ENCODE data around the gene B3GALT4. TPM values are rescaled to one million over a fixed set of nuclear protein-coding genes. Genes with fewer than 3 reads are reported as not detected.
A peak's percentile ranks its signal among the peaks of the same experiment; 100 is the strongest.

The B3GALT4 gene
- total and polyA plus RNA-seq, 2 of the 13 experiments (the other 11 are each of a cell fraction or from before 2014, with no cell fraction given), result 0.04 to 0.27 TPM

DNA sequence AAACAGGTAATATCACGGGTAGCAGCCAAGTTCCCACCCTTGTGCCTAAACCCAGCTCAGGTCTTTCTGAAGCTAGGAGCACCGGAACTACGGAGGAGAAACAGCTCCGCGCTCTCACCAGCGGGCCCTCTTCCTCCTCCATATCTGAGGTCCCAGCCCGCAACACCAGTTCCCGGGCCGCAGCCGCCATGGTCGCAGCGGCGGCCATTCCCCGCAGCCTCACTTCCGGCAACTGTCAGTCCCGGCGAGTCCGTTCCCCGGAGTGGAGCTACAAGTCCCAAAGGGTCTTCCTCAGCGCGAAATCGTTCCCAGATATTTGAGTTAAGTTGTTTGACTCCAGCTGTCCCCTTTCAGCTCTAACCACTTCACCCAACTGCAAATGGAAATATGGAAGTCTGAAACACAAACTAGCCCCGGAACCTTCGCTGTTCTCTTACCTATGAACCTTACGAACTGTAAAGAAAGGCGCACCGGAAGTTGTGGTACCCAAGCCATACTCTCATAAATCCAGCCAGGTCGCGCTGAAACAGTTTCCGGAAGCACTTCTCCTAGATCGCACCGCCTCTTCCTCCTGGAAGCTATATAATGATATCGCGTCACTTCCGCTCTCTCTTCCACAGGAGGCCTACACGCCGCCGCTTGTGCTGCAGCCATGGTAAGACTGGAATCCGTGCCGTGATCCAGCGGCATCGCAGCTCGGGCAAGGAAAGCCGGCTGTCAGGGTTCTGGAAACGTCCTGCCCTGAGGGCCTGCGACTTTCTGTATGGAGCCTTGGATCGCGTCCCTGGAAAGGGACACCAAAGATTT is 5.3 kb upstream of the B3GALT4 start, which contains the start of the genes RPS18 and VPS52 (continued):
- TF ChIP-seq CBX5 (CRISPR knock-in tag; IDR thresholded peaks at IDR 0.05; ENCODE audit: borderline replicate concordance) (peak; percentile 79; the same call in 1 of the 2 replicates), POGZ (CRISPR knock-in tag; IDR thresholded peaks at IDR 0.05) (peak; percentile 68), SIX1 (CRISPR knock-in tag; IDR thresholded peaks at IDR 0.05; ENCODE audit: borderline replicate concordance) (peak; percentile 51; the same call in 1 of the 2 replicates), NCOR1 (IDR thresholded peaks at IDR 0.05; ENCODE audit: borderline replicate concordance, low read length) (peak; percentile 58; the same call in 1 of the 2 replicates), TOE1 (CRISPR knock-in tag; IDR thresholded peaks at IDR 0.05) (peak; percentile 35; the same call in 1 of the 2 replicates), ZNF431 (CRISPR knock-in tag; IDR thresholded peaks at IDR 0.05; ENCODE audit: borderline replicate concordance, low read depth) (peak; percentile 42), IKZF1 (IDR thresholded peaks at IDR 0.05) (no peak), SNAPC2 (CRISPR knock-in tag; IDR thresholded peaks at IDR 0.05) (peak; percentile 81; the same call in 1 of the 2 replicates), RAD21 (CRISPR knock-in tag; IDR thresholded peaks at IDR 0.05) (peak; percentile 42), TBL1XR1 (IDR thresholded peaks at IDR 0.05; ENCODE audit: borderline replicate concordance, low read length, partially characterized antibody) (peak; percentile 82), PPARG (CRISPR knock-in tag; conservative IDR thresholded peaks at IDR 0.05) (peak; percentile 70; the same call in 1 of the 2 replicates), SKI (IDR thresholded peaks at IDR 0.05; ENCODE audit: partially characterized antibody) (peak; percentile 35), ZNF670 (CRISPR knock-in tag; IDR thresholded peaks at IDR 0.05; ENCODE audit: borderline replicate concordance) (peak; percentile 93), ZNF83 (CRISPR knock-in tag; IDR thresholded peaks at IDR 0.05; ENCODE audit: borderline replicate concordance) (peak; percentile 28; the same call in 1 of the 2 replicates), ZFP36 (IDR thresholded peaks at IDR 0.05; ENCODE audit: borderline replicate concordance, low read depth, low read length, partially characterized antibody) (no peak), ZNF264 (CRISPR knock-in tag; IDR thresholded peaks at IDR 0.05) (peak; percentile 81), HMGA1 (CRISPR knock-in tag; conservative IDR thresholded peaks at IDR 0.05) (no peak)
- TF ChIP-seq, protein P1, sequence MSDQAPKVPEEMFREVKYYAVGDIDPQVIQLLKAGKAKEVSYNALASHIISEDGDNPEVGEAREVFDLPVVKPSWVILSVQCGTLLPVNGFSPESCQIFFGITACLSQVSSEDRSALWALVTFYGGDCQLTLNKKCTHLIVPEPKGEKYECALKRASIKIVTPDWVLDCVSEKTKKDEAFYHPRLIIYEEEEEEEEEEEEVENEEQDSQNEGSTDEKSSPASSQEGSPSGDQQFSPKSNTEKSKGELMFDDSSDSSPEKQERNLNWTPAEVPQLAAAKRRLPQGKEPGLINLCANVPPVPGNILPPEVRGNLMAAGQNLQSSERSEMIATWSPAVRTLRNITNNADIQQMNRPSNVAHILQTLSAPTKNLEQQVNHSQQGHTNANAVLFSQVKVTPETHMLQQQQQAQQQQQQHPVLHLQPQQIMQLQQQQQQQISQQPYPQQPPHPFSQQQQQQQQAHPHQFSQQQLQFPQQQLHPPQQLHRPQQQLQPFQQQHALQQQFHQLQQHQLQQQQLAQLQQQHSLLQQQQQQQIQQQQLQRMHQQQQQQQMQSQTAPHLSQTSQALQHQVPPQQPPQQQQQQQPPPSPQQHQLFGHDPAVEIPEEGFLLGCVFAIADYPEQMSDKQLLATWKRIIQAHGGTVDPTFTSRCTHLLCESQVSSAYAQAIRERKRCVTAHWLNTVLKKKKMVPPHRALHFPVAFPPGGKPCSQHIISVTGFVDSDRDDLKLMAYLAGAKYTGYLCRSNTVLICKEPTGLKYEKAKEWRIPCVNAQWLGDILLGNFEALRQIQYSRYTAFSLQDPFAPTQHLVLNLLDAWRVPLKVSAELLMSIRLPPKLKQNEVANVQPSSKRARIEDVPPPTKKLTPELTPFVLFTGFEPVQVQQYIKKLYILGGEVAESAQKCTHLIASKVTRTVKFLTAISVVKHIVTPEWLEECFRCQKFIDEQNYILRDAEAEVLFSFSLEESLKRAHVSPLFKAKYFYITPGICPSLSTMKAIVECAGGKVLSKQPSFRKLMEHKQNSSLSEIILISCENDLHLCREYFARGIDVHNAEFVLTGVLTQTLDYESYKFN (CRISPR knock-in tag; conservative IDR thresholded peaks at IDR 0.05), result peak; percentile 66
- TF ChIP-seq, protein P2, sequence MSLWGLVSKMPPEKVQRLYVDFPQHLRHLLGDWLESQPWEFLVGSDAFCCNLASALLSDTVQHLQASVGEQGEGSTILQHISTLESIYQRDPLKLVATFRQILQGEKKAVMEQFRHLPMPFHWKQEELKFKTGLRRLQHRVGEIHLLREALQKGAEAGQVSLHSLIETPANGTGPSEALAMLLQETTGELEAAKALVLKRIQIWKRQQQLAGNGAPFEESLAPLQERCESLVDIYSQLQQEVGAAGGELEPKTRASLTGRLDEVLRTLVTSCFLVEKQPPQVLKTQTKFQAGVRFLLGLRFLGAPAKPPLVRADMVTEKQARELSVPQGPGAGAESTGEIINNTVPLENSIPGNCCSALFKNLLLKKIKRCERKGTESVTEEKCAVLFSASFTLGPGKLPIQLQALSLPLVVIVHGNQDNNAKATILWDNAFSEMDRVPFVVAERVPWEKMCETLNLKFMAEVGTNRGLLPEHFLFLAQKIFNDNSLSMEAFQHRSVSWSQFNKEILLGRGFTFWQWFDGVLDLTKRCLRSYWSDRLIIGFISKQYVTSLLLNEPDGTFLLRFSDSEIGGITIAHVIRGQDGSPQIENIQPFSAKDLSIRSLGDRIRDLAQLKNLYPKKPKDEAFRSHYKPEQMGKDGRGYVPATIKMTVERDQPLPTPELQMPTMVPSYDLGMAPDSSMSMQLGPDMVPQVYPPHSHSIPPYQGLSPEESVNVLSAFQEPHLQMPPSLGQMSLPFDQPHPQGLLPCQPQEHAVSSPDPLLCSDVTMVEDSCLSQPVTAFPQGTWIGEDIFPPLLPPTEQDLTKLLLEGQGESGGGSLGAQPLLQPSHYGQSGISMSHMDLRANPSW (CRISPR knock-in tag; IDR thresholded peaks at IDR 0.05; ENCODE audit: borderline replicate concordance), result peak; percentile 84
- TF ChIP-seq, protein P3, sequence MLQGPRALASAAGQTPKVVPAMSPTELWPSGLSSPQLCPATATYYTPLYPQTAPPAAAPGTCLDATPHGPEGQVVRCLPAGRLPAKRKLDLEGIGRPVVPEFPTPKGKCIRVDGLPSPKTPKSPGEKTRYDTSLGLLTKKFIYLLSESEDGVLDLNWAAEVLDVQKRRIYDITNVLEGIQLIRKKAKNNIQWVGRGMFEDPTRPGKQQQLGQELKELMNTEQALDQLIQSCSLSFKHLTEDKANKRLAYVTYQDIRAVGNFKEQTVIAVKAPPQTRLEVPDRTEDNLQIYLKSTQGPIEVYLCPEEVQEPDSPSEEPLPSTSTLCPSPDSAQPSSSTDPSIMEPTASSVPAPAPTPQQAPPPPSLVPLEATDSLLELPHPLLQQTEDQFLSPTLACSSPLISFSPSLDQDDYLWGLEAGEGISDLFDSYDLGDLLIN (CRISPR knock-in tag; IDR thresholded peaks at IDR 0.05; ENCODE audit: borderline replicate concordance), result peak; percentile 48
- TF ChIP-seq, protein P4, sequence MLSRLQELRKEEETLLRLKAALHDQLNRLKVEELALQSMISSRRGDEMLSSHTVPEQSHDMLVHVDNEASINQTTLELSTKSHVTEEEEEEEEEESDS (CRISPR knock-in tag; IDR thresholded peaks at IDR 0.05; ENCODE audit: borderline replicate concordance), result peak; percentile 62; the same call in 1 of the 2 replicates
